DOHH2 (cell line): ENCODE data around the gene ATP1A3.

Experiments
- CTCF ChIP-seq: fragments of 200-600 bp; sonication (generic); IDR thresholded peaks from one replicate; pipeline ENCODE4 v1.5.1; 2014; ENCODE audit warnings: antibody characterized with exemption, mild to moderate bottlenecking, low read depth, low read length; ENCODE audit not compliant: poor library complexity, severe bottlenecking
- EZH2phosphoT487 ChIP-seq: fragments of 200-600 bp; sonication (generic); IDR thresholded peaks from 2 replicates; pipeline ENCODE4 v1.6.1; 2017; ENCODE audit warnings: borderline replicate concordance, mild to moderate bottlenecking, antibody characterized with exemption, low read length, moderate library complexity, mixed read lengths

DNA sequence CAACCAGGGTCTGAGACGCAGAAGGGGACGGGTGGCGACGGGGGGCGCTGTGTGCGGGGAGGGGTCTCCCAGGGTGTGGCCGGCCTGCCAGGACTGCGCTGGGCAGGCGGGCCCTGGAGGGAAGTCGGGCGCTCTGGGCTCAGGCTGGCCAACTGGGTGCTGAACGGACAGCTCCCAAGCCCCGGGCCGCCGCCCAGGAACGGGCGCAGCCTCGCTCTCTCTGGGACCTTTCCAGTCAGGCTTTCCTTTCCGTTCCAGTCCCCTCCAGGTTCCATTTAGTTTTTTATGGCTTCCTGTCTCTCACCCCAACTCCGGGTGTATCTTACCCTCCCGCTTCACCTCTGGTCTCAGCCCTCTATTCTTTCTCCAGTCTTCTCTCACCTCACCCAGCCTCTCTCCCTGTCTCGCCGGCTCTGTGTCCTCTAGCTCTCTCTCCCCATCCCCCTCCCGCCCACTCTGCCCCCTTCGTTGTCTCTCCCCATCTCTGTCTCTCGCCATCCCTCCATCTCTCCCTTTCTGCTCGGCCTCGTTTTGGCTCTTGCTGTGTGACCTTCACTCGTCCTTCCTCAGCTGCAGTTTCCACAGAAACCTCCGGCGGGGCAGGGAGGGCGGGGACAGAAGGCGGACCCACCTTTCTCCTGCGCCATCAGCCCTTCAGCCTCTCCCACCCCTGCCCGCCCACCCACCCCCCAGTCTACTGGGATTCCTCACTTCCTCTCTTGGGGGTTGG lies 3.3 kb upstream of the ATP1A3 start:
- TF ChIP-seq EZH2phosphoT487: no peak
- no peak for TF ChIP-seq CTCF
